ENCODE measurements around the gene KCNJ18. TPM values are rescaled to one million over a fixed set of nuclear protein-coding genes. Genes with fewer than 3 reads are reported as not detected.
"Not testable (repeated sequence)": the region's sequence is repeated elsewhere in the genome, so short reads cannot be mapped to it uniquely, and the experiment has no call there.

KCNJ18 gene
- total RNA-seq, 1 experiment from 2014 or later, result not detected

DNA sequence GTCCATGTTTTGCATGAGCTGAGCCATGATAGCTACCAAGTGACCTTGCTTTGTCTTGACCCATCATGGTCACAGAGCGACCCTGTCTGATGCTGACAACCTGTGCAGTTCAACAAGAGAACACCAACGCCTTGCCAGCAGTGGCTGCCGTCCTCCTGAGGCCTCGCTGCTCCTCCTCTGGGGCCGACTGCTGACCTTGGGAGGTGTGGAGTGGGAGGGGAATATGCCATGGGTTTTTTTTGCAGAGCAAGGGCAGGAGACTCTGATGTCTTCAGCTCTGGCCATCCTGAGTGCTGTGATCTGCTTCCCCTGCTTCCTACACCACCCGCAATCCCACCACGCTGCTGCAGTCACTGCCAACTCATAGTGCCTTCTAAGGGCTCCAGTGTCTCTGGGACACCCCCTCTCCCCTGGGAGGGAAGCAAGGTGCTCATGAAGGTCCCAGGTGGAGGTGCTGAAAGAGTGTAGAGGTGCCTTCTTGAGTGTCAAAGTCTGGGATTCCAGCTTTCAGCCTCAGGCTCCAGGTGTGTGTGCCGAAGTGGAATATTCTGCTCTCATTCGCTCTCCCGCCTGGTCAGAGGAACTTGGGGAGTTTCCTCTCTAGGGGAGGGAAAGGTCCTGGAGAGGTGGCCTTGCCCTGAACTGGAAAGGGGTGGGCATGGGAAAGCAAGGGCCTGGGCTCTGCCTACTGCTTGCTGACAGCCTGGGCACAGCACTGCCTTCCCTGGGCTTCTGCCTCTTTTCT is 22.5 kb upstream of the KCNJ18 start:
- not testable (repeated sequence) for H4K5ac ChIP-seq (ENCODE audit: insufficient read length, low read depth, low read length); H3K14ac ChIP-seq (ENCODE audit: insufficient read depth, low read length); H3K56ac ChIP-seq (ENCODE audit: insufficient read length, low read depth, low read length); H3K9ac ChIP-seq (ENCODE audit: extremely low read depth, insufficient read length, low read length); H4K8ac ChIP-seq (replicated peaks; ENCODE audit: insufficient read length, low read depth, low read length); H3K4me3 Mint-ChIP-seq; H3K27ac ChIP-seq (ENCODE audit: insufficient read length, low read depth, low read length); H4K20me1 ChIP-seq (ENCODE audit: control insufficient read depth, insufficient read depth, insufficient read length); H3K23me2 ChIP-seq (ENCODE audit: insufficient read length, low read depth, low read length, poor library complexity, severe bottlenecking); H3K79me2 ChIP-seq (ENCODE audit: insufficient read depth, low read length); H2BK20ac ChIP-seq (ENCODE audit: low read depth, low read length, poor library complexity, severe bottlenecking); H2BK120ac ChIP-seq (ENCODE audit: low read depth, low read length, poor library complexity, severe bottlenecking); H3K79me1 ChIP-seq (ENCODE audit: insufficient read depth, low read depth, low read length, poor library complexity, severe bottlenecking); H3K4ac ChIP-seq (ENCODE audit: low read depth, low read length); H2BK15ac ChIP-seq (ENCODE audit: low read depth, low read length); H3K27me3 ChIP-seq (ENCODE audit: insufficient read depth, low read length); H3K4me1 ChIP-seq (ENCODE audit: insufficient read depth, low read length); H3K27ac Mint-ChIP-seq; H2AFZ ChIP-seq (ENCODE audit: low read length); H3T11ph ChIP-seq (ENCODE audit: low read length); H3K4me1 Mint-ChIP-seq; H2BK12ac ChIP-seq (ENCODE audit: insufficient read length, low read depth, low read length); H3K23ac ChIP-seq (ENCODE audit: insufficient read length, low read depth, low read length); H2BK5ac ChIP-seq (ENCODE audit: insufficient read length, low read length); H4K91ac ChIP-seq (ENCODE audit: insufficient read length, low read depth, low read length); H3K4me2 ChIP-seq (ENCODE audit: insufficient read depth, insufficient read length, low read length); H3K18ac ChIP-seq (ENCODE audit: insufficient read length, low read depth, low read length); H2AK5ac ChIP-seq (ENCODE audit: insufficient read length, low read length)
- Mint-ChIP-seq H3K9me3 (peaks cover 93 to 98% of the 10 kb centered on the region in 2 experiments), H3K27me3 (ENCODE audit: low read depth) (peaks cover 17% of the 10 kb centered on the region), H3K36me3 (ENCODE audit: insufficient read depth in 1 of 3, low read depth in 3 of 3) (peaks cover 25 to 78% (median 43%) of the 10 kb centered on the region in 3 experiments)
- no CpG with 5 or more reads among the region's 10 CpGs for WGBS (ENCODE audit: extremely low coverage, insufficient read length, low lambda C conversion rate)
- H3K9me3 ChIP-seq (ENCODE audit: control insufficient read depth, low read depth, low read length), result peaks cover 72% of the 10 kb centered on the region
- DNase-seq, result peak; percentile 17

DNA sequence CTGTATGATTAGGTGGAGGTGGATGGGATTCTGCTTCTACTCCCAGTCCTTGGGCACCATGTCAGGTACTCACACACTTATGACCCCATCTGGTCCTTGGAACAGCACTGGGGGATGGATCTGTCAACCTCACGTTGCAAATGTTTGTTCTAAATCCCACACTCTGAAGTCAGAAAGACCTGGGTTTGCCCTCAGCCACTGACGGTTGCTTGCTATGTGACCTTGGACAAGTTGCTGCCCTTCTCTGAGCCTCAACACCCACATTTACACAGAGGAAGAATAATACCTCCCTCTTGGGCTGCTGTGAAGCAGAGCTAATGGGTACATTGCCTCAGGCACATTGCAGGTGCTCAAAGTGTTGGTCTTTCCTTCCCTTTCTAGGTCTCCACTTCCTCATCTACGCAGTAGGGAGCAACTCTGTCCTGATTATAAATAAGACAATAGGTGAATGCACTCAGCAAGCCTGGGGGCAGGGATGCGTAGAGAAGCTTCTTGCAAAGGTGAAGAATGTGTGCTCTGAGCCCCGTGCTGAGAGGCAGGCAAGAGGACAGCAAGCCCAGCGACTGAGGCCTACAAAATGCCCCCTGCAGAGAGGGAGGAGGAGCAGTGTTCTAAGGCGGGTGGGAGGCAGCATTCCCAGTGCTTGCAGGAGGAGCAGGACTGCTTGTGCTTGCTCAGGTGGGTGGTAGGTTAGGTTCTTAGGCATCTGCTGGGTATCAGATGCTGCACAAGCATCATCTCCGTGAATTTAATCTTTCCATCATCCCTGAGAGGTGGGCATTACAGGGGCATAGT is 21.8 kb upstream of the KCNJ18 start:
- not testable (repeated sequence) for H3K4ac ChIP-seq (ENCODE audit: low read depth, low read length); H3K4me1 Mint-ChIP-seq; H3K18ac ChIP-seq (ENCODE audit: insufficient read length, low read depth, low read length); H4K8ac ChIP-seq (replicated peaks; ENCODE audit: insufficient read length, low read depth, low read length); H3K23ac ChIP-seq (ENCODE audit: insufficient read length, low read depth, low read length); H2BK20ac ChIP-seq (ENCODE audit: low read depth, low read length, poor library complexity, severe bottlenecking); H2AFZ ChIP-seq (ENCODE audit: low read length); H4K5ac ChIP-seq (ENCODE audit: insufficient read length, low read depth, low read length); H3K79me1 ChIP-seq (ENCODE audit: insufficient read depth, low read depth, low read length, poor library complexity, severe bottlenecking); H3K56ac ChIP-seq (ENCODE audit: insufficient read length, low read depth, low read length); H2BK15ac ChIP-seq (ENCODE audit: low read depth, low read length); H2BK5ac ChIP-seq (ENCODE audit: insufficient read length, low read length); H3K27ac Mint-ChIP-seq; H3T11ph ChIP-seq (ENCODE audit: low read length); H2BK12ac ChIP-seq (ENCODE audit: insufficient read length, low read depth, low read length); H2BK120ac ChIP-seq (ENCODE audit: low read depth, low read length, poor library complexity, severe bottlenecking); H2AK5ac ChIP-seq (ENCODE audit: insufficient read length, low read length); H3K27me3 ChIP-seq (ENCODE audit: insufficient read depth, low read length); H4K91ac ChIP-seq (ENCODE audit: insufficient read length, low read depth, low read length); H4K20me1 ChIP-seq (ENCODE audit: control insufficient read depth, insufficient read depth, insufficient read length); H3K79me2 ChIP-seq (ENCODE audit: insufficient read depth, low read length); H3K27ac ChIP-seq (ENCODE audit: insufficient read length, low read depth, low read length); H3K4me2 ChIP-seq (ENCODE audit: insufficient read depth, insufficient read length, low read length); H3K14ac ChIP-seq (ENCODE audit: insufficient read depth, low read length); H3K9ac ChIP-seq (ENCODE audit: extremely low read depth, insufficient read length, low read length); H3K4me3 Mint-ChIP-seq; H3K4me1 ChIP-seq (ENCODE audit: insufficient read depth, low read length); H3K23me2 ChIP-seq (ENCODE audit: insufficient read length, low read depth, low read length, poor library complexity, severe bottlenecking)
- Mint-ChIP-seq H3K36me3 (ENCODE audit: insufficient read depth in 1 of 3, low read depth in 3 of 3) (peaks cover 32 to 80% (median 39%) of the 10 kb centered on the region in 3 experiments), H3K9me3 (peaks cover 94 to 98% of the 10 kb centered on the region in 2 experiments), H3K27me3 (ENCODE audit: low read depth) (peaks cover 17% of the 10 kb centered on the region)
- peak; percentile 21 for DNase-seq
- no CpG with 5 or more reads among the region's 8 CpGs for WGBS (ENCODE audit: extremely low coverage, insufficient read length, low lambda C conversion rate)
- H3K9me3 ChIP-seq (ENCODE audit: control insufficient read depth, low read depth, low read length), result peaks cover 76% of the 10 kb centered on the region
